H1 (cell line): ENCODE data around the gene LBHD1. TPM values are rescaled to one million over a fixed set of nuclear protein-coding genes. Genes with fewer than 3 reads are reported as not detected.

Source experiments
- ATF2 ChIP-seq: IDR thresholded peaks from 2 replicates; pipeline ENCODE4 v1.6.1; 2012; ENCODE audit warnings: low read length, inconsistent platforms
- CHD1 ChIP-seq: IDR thresholded peaks from 2 replicates; pipeline ENCODE4 v1.6.1; 2012; ENCODE audit warnings: low read depth, low read length, improper control_type of control experiment
- E2F6 ChIP-seq: IDR thresholded peaks from 2 replicates; pipeline ENCODE4 v1.6.1; 2012; ENCODE audit warnings: inconsistent platforms
- POLR2A ChIP-seq, 2 experiments: IDR thresholded peaks; 1 replicate in 1 of 2; 2 replicates in 1 of 2; pipeline ENCODE4 v1.6.1; 2011; ENCODE audit warnings: low read depth in 2 of 2, low read length in 2 of 2, mild to moderate bottlenecking in 2 of 2; ENCODE audit errors: control extremely low read depth in 1 of 2
- SIRT6 ChIP-seq: IDR thresholded peaks from one replicate; pipeline ENCODE4 v1.7.1; 2012; ENCODE audit warnings: low read length, inconsistent platforms
- TAF1 ChIP-seq: IDR thresholded peaks from 2 replicates; pipeline ENCODE4 v1.6.1; 2011; ENCODE audit warnings: mild to moderate bottlenecking, low read depth, low read length
- polyA plus RNA-seq, 7 experiments: library from polyadenylated mRNA; depleted of rRNA in 3 of 7; stranded (reverse) in 5 of 7; unstranded in 2 of 7; fragments of >200 nt in 5 of 7; fragments of 200-250 nt in 2 of 7; gene quantifications; 1 replicate in 5 of 7; 2 replicates in 1 of 7; 4 replicates in 1 of 7; pipeline versions ENCODE4 v1.2.1 to v1.2.3, GENCODE V29; 2011 to 2013; ENCODE audit warnings: missing spikeins in 2 of 7, mixed read lengths in 2 of 7
- total RNA-seq: library from RNA; stranded (reverse); fragmentation: NEBNext Ultra II Directional; extraction: Animal tissue kit (Norgen Biotek cat#: 25700); gene quantifications from 2 replicates; pipeline ENCODE4 v1.2.1, GENCODE V29; 2021

LBHD1 gene
- total and polyA plus RNA-seq, 2 of the 8 experiments (the other 6 are each of a cell fraction or from before 2014, with no cell fraction given) = 2.3 to 5.2 TPM

- TF ChIP-seq TAF1 (no peak), POLR2A (IDR thresholded peaks at IDR 0.05; ENCODE audit: control extremely low read depth in 1 of 2, low read depth in 2 of 2, low read length in 2 of 2) (no peak), ATF2 (no peak), SIRT6 (no peak), CHD1 (no peak), E2F6 (no peak)
These were observed 16.4 kb upstream of the LBHD1 start (continued) for GRCh38 chr11:62688491-62688890.
